ENCODE results near the gene NBEA. TPM values are rescaled to one million over a fixed set of nuclear protein-coding genes. Genes with fewer than 3 reads are reported as not detected.

The NBEA gene
- total and polyA plus RNA-seq, 12 donors = 3.1 to 19.7 (median 14.2) TPM

- Histone ChIP-seq H3K4me3 (no peak overlapping the region), H3K36me3 (replicated peaks in 1 of 2) (no peaks in the 10 kb centered on the region), H3K27me3 (no peaks in the 10 kb centered on the region), H3K27ac (no peak overlapping the region), H3K4me1 (replicated peaks in 1 of 2) (no peaks in the 10 kb centered on the region), H3K9me3 (replicated peaks in 1 of 3) (no peaks in the 10 kb centered on the region)
- DNase-seq = no peak
- intact Hi-C loops (cut with DNase I) = no loop called here
- TF ChIP-seq CTCF (IDR thresholded peaks at IDR 0.05) (no peak), POLR2A (IDR thresholded peaks at IDR 0.05) (no peak)
- WGBS, 4 donors = 94 to 97% (median 95%) methylated on average over 5 to 10 of the region's 10 CpGs
These were observed 585.4 kb downstream of the NBEA start for GRCh38 chr13:35527451-35527850.

GRCh38 chr13:35530147-35530546 is 588.1 kb downstream of the NBEA start:
- intact Hi-C loops (cut with DNase I) = no loop called here
- H3K9me3 ChIP-seq (replicated peaks in 1 of 3) = no peaks in the 10 kb centered on the region

GRCh38 chr13:35530581-35530980 is 588.5 kb downstream of the NBEA start:
- Histone ChIP-seq H3K27ac (no peak overlapping the region), H3K4me3 (no peak overlapping the region), H3K27me3 (no peaks in the 10 kb centered on the region), H3K9me3 (replicated peaks in 1 of 3) (no peaks in the 10 kb centered on the region), H3K4me1 (replicated peaks in 1 of 2) (no peaks in the 10 kb centered on the region), H3K36me3 (replicated peaks in 1 of 2) (no peaks in the 10 kb centered on the region)
- no peak for TF ChIP-seq CTCF (IDR thresholded peaks at IDR 0.05)
- TF ChIP-seq POLR2A (IDR thresholded peaks at IDR 0.05) = no peak
- intact Hi-C loops (cut with DNase I) = no loop called here
- WGBS, 4 donors = 81 to 91% (median 86%) methylated on average over 3 of the region's 3 CpGs
- no peak for DNase-seq

More at GRCh38 chr13:35530147-35530546, 588.1 kb downstream of the NBEA start:
- Histone ChIP-seq H3K27ac (no peak overlapping the region), H3K4me1 (replicated peaks in 1 of 2) (no peaks in the 10 kb centered on the region), H3K36me3 (replicated peaks in 1 of 2) (no peaks in the 10 kb centered on the region), H3K4me3 (no peak overlapping the region), H3K27me3 (no peaks in the 10 kb centered on the region)
- 82 to 96% (median 89%) methylated on average over 5 of the region's 5 CpGs for WGBS, 4 donors
- TF ChIP-seq CTCF (IDR thresholded peaks at IDR 0.05) (no peak), POLR2A (IDR thresholded peaks at IDR 0.05) (no peak)
- DNase-seq = no peak

- Histone ChIP-seq H3K9me3 (replicated peaks in 1 of 3) (no peaks in the 10 kb centered on the region), H3K4me3 (no peak overlapping the region), H3K36me3 (replicated peaks in 1 of 2) (no peaks in the 10 kb centered on the region), H3K27ac (no peak overlapping the region), H3K4me1 (replicated peaks in 1 of 2) (no peaks in the 10 kb centered on the region), H3K27me3 (no peaks in the 10 kb centered on the region)
- intact Hi-C loops (cut with DNase I) = no loop called here
- no peak for DNase-seq
- no peak for TF ChIP-seq POLR2A (IDR thresholded peaks at IDR 0.05)
- no peak for TF ChIP-seq CTCF (IDR thresholded peaks at IDR 0.05)
- 92 to 100% (median 95%) methylated on average over 1 of the region's 1 CpG for WGBS, 4 donors
These were observed 589.5 kb downstream of the NBEA start for GRCh38 chr13:35531526-35531925.
